GM21390 (cell line): ENCODE results near the gene TIAL1.
"Not testable (repeated sequence)": the region's sequence is repeated elsewhere in the genome, so short reads cannot be mapped to it uniquely, and the experiment has no call there.

ENCODE experiments used
- ATAC-seq: cut with Tn5 transposase; IDR thresholded peaks from one replicate; pipeline ENCODE4 v1.9.1; 2021; ENCODE audit not compliant: unreplicated experiment

Gene TIAL1, protein sequence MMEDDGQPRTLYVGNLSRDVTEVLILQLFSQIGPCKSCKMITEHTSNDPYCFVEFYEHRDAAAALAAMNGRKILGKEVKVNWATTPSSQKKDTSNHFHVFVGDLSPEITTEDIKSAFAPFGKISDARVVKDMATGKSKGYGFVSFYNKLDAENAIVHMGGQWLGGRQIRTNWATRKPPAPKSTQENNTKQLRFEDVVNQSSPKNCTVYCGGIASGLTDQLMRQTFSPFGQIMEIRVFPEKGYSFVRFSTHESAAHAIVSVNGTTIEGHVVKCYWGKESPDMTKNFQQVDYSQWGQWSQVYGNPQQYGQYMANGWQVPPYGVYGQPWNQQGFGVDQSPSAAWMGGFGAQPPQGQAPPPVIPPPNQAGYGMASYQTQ

DNA sequence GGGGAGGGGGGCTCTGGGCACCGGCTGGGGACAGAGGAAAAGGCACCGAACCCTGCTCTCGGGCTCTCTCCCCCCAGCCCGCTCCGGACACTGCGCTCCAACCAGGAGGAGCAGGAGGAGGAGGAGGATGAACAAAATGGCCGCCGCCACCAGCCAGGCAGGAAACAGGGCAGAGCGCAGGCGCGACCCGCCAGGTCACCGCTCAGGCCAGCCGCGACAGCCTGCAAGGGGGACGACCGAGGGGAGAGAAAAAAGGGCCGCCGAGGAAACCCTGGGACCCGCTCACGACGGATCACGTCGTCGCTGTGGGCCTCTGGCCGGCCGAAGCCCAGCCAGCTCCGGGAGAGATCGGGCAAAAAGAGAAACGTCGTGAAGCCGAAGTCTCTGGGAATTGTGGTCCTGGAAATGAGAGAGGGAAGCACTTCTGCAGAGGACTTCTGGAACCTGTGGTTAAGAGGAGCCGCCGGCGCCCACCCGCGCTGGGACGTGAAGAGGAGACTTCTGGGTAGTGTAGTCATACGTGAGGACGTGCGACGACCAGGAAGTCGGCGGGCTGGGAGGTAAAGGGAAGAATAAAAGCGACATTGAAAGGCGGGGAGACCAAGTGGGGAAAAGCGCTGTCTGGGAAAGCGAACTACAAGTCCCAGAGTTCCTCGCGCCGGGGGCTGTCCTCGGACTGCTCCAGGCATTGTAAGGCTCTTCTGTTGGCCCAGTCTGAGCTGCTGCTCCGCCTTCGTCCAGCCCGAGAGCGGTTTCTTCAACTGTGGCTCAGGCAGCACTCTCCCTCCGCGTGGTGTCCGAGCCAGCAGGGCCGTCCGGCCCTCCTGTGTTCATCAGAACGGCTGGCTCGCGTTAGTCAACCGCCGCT lies at the start of gene TIAL1:
TSS of gene TIAL1 (minus strand) at position 428 of the 868 bp plus-strand sequence. CDS start 499 bp downstream, outside the sequence.
- peak; percentile 83 for ATAC-seq

DNA sequence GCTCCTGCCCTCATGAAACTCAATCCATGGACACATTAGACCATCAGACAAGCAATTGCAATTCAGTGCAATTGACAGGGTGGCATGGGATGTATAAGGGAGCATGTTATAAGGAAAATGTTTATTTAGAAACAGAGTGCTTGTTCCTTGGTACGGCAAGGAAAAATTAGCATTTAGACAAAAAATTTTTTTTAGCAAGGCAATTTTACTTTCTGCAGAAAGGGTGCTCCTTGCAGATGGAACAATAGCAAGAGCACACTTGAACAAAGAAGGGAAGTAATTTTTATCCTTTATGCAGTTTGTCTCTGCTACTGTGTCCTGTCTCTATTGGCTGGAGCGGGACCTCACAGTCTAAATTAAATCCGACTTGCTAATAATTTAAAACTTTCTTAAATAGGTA lies 48.2 kb upstream of the TIAL1 start:
- no peak for ATAC-seq

DNA sequence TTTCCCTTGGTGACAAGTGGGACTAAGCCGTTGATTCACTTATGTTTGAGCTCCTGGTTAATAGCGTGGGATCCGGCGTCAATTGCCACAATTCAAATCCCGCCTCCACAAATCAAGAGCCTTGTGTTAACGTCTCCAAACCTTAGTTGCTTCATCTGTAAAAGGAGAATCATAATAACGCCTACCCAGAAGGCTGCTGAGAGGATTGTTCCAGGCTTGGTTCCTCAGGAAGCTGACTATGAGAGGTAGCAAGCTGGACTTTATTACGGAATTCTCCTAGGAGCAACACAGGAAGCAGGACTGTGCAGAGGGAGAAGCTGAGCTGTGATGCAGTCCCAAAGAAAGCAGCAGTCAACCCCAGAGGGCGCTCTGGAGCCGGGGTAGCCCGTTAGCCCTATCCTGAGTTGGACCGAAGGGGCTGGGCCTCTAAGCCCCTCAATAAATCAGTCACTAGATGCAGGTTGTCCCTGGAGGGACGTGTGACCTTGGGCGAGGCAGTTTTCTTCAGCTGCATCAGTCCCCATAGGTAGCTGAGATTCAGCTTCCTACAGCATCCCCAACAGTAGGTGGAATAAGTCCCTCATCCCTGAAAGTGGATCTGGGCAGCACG lies 47.5 kb upstream of the TIAL1 start:
- ATAC-seq: no peak

DNA sequence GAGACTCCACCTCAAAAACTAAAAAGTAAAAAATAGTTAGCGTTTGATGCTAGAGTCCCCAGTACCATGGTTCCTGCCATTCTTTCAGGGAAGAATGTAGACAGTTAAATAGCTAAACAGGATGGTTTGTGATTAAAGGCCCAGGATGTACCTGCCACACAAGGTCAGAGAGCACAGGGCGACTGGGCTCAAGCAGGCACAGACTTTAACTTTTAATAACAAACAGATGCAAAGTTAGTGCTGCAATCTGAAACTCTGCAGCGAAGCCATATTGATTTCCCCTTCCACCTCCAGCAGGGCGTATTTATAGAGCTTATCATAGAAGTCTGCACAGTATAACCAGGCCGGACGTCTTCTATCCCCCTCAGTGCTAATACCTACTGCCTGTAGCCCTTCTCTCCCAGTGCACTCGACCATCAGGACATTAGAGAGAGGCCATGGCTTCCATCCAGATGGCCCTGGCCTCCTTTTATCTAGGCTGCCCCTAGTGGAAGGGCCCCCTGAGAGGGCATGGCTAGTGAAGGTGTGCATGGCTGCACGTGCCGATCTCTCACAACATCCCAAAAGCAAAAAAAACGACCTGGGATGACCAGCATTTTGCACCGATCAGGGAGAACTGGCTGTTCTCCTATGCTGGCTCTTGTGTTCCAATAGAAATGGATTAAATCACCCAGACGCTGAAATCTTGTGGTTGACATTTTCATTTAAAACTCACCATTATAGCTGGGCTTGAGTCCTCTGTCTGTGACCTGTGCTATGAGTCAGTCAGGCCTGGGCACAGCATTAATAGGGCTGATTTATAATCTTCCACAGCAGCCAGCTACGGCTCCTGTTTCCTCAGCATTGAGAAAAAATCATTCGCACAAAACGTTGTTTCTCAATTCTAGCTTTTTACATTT lies 46.8 kb upstream of the TIAL1 start:
- no peak for ATAC-seq

DNA sequence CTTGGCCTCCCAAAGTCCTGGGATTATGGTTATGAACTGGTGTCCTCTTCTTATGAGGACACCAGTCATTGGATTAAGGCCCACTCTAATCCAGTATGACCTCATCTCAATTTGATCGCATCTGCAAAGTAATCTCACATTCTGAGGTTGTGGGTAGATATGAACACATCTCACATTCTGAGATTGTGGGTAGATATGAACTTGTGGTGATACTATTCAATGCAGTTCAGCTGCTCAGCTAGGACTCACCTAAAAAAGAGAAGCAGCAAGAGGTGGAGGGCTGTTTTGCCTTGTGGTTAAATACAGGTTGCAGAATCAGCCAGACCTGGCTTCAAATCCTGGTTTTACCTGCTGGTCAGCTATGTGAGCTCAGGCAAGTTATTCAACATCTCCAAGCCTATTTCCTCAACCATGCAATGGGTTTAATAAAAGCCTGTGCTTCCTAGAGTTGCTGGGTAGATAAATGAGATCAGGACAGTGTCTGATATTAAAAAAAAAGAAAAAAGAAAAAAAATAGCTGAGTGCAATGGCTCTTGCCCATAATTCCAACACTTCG lies 45.9 kb upstream of the TIAL1 start:
- ATAC-seq: no peak

DNA sequence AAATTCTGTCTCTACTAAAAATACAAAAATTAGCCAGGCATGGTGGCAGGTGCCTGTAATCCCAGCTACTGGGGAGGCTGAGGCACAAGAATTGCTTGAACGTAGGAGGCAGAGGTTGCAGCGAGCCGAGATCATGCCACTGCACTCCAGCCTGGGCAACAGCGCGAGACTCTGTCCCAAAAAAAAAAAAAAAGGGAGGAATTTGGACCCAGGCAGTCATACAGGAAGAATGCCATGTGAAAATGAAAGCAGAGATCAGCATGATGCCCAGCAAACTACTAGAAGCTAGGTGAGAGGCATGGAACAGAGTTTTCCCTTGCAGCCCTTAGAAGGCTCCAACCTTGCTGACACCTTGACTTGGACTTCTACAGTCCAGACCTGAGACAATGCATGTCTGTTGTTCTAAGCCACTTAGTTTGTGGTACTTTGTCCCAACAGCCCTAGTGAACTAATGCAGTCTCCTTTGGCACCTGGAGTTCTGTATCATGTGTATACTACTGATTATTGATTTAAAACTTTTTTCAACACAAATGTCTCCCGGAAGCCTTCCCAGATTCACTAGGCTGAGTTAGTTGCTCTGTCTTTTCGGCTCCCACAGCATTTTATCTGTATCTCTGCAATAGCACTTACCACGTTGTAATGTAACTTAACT lies 44.2 kb upstream of the TIAL1 start:
- no peak for ATAC-seq

DNA sequence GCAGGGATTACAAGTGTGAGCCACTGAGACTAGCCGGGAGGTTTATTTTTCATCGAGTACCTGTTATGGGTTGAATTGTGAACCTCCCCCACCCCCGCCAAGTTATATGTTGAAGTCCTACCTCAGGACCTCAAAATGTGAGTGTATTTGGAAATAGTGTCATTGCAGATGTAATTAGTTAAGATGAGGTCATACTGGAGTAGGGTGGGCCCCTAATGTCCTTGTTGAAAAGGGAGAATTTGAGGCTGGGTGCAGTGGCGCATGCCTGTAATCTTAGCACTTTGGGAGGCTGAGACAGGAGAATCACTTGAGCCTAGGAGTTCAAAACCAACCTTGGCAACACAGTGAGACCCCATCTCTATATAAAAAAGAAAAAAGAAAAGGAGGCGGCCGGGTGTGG lies 43.6 kb upstream of the TIAL1 start:
- ATAC-seq: no peak

DNA sequence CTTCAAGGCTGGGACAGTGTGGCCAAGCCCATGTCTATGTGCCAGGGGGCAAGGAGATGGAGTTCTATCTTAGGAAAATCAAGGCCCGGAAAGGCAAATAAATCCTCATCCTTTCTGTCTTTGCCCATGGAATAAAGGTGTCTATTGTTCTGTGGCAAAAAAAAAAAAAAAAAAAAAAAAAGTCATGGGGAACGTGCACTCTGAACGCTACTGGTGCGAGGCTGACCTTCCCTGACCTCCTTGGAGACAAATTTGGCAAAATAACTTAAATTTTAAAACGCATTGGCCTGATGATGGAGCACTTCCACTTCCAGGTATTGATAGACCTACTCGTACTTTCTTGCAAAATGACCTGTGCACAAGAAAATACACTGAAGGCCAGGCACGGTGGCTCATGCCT lies 42.2 kb upstream of the TIAL1 start:
- ATAC-seq: no peak

DNA sequence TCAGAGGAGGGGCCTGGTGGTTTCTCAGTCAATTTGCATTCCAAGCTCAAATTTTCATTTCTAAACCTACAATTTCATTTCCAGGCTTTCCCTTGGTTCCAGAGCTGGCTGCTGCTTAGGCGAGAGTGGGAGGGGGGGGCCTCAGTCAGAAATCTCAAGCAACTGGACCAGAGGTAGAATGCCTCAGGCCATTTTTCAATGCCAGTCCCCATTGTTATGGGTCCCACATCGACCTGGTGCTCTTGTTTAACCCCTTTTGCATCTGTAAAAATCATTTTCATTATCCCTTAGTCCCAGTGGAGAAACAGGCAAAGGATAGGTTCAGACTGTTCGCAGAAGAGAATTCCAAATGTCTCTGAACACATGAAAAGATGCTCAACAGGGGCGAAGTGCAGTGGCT lies 40.9 kb upstream of the TIAL1 start:
- no peak for ATAC-seq

DNA sequence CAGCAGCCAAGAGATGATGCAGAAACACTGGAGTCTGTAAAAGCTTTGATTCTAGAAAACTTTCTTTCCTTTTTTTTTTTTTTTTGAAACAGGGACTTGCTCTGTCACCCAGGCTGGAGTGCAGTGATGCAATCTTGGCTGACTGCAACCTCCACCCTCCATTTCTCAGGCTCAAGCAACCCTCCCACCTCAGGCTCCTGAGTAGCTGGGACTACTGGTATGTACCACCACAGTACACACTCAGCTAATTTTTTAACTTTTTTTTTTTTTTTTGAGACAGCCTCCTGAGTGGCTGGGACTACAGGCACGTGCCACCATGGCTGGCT lies 37.4 kb upstream of the TIAL1 start:
- ATAC-seq: no peak

DNA sequence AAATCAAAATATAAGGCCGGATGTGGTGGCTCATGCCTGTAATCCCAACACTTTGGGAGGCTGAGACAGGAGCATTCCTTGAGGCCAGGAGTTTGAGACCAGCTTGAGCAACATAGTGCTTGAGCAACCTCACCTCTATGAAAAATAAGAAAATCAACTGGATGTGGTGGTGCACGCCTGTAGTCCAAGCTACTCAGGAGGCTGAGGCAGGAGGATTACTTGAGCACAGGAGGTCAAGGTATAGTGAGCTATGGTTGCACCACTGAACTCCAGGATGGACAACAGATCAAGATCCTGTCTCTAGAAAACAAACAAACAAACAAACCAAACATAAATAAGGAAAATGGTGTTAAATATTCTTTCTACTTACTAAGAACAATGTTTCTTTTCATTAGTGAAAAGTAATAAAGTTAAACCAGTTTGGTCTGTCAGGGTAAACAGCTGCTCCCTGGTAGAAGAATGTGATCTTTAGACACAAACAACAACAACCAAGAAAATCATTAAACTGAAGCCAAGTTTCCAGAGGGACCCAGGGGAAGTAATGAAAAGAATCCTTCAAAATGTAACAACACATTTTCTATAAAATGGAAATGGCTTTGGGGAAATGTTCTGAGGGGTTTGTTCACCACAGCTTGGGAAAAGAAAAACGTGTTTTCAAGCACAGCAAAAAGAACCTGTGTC lies 36.9 kb upstream of the TIAL1 start:
- ATAC-seq: no peak

DNA sequence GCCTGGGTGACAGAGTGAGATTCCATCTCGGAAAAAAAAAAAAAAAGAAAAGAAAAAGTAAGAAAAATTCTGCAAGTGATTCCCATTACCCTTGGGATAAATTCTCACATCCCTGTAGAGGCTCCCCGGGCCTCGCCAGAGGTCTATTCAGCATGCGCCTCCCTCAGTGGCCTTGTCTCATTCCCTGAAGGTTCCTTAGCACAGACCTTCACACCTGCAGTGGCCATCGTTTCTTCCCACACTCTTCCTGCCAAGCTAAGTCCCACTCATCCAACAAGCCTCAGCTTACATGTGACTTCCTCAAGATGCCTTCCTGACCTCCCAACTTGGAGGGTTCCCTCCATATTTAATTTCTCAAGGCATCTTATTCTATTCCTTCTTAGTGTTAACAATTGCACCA lies 33.5 kb upstream of the TIAL1 start:
- ATAC-seq: no peak

DNA sequence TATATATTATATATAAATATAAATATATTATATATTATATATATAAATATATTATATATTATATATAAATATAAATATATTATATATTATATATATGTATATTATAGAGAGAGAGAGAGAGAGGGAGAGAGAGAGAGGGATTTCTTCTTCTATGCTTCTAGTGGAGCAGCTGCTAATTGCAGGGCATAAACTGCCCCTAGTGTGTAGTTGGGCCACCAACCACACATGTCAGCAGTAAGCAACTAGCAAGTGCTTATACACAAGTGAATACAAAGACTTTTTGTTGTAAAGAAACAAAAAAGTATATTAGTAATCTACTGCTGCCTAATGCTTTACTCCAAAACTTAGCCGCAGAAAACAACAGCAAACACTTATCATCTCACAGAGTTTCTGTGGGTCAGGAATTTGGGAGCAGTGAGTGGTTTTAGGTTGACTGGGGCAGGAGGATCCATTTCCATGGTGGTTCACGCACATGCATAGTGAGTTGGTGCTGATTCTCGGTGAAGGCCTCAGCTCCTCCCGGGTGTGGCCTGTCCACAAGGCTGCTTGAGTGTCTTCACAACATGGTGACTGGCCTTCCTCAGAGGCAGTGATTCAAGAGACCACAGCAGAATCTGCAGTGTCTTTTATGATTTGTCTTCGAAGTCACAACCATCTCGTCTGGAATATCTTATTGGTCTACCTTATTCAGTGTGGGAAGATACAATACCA lies 29.0 kb upstream of the TIAL1 start:
- no peak for ATAC-seq

DNA sequence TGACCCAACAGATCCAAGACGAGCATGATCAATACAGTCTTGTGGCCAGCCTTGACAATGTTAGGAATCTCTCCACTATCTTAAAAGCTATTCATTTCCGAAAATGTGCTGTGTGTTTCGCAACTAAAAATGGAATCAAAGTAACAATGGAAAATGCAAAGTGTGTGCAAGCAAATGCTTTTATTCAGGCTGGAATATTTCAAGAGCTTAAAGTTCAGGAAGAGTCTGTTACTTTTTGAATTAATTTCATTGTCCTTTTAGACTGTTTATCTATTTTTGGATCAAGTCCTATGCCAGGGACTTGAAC lies 24.3 kb upstream of the TIAL1 start:
- no peak for ATAC-seq

DNA sequence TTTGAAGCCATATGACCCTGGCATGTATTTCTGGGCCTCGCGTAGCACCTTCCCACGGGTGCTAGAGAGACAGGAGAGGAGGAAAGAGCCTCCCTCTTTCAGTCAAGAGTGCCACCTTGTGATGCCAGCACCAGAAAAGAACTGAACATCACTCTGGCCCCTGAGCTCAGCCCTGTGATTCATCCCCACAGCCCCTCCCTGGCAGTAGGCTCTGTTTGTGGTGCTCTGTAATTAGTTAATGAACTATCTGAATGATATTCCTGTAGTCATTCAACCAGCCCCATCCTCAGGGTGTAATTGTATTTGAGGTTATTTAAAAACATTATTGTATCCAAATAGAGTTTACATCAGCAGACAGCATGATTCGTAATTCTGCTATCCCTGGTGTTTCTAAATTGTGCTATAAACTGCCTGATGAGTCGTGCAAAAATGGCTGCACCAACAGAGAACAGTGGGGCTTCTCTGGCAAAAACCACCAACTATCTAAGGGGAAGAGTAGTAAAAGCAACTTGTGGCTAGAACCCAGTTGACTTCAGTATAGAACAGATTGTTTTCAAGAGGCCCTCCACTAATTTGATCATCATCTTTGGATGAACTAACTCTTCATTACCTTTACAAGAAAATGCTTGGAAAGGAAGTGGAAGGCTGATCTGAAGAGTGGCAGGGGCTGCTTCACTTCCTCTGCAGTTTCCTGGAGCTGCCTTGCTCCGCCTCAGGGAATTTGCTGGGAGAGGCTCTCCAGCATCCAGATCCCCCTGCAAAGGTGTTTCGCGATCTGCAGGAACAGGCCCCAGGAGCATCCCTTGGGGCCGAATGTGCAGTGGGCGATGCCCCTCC lies 23.7 kb upstream of the TIAL1 start:
- ATAC-seq: no peak

DNA sequence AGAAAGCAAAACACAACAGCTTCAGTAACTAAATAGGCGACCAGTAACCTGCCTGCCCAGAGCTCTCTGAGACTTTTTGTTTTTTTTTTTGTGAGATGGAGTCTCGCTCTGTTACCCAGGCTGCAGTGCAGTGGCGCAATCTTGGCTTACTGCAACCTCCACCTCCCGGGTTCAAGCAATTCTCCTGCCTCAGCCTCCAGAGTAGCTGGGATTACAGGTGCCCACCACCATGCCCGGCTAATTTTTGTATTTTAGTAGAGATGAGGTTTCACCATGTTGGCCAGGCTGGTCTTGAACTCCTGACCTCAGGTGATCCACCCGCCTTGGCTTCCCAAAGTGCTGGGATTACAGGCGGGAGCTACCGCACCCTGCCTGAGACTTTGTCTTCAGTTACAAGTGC lies 23.0 kb upstream of the TIAL1 start:
- not testable (repeated sequence) for ATAC-seq

DNA sequence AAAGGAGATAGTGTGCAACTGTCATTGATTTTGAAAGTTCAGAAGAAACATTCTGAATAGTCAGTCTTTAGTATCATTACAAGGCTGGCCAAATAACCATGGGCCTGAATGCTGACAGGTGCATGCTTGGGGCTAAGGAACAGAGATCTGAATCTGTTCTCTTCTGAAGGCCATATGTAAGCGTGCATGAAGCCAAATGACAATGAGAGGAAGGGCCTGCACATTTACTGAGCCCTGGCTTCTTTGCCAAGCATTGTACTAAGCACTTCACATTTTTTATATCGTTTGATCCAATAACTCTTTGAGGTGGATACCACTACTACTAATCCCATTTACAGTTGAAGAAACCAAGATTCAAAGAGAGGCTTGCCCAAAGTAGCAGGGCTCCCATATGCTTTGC lies 22.5 kb upstream of the TIAL1 start:
- no peak for ATAC-seq

DNA sequence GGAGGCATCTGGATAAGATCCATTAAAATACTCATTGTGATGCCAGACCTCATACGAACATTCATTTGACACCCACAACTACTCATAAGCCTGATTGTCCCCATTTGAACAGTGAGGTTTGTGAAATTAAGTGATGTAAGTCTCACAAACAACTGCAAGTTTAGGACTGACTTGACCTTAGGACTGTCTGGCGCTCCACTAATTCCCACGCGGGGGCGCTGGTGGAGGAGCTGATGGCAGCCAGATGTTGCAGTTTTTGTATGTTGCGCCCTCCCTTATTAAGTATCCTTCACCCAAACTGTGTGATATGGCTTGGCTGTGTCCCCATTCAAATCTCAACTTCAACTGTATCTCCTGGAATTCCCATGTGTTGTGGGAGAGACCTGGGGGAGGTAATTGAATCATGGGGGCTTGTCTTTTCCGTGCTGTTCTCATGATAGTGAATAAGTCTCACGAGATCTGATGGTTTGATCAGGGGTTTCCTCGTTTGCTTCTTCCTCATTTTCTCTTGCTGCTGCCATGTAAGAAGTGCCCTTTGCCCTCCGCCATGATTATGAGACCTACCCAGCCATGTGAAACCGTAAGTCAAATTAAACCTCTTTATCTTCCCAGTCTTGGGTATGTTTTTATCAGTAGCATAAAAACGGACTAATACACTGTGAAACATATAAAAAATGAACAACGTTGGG lies 20.3 kb upstream of the TIAL1 start:
- no peak for ATAC-seq
